HEK293 (cell line): ENCODE measurements around the gene MRPS9.
A peak's percentile ranks its signal among the peaks of the same experiment; 100 is the strongest.

Source experiments
- CTCF ChIA-PET: fragments of 350-600 bp; formaldehyde crosslinking; extraction: SDS; loops from one replicate; lab custom pipeline; 2021; ENCODE audit warnings: antibody characterized with exemption; lab: Yijun Ruan, JAX
- POLR2A ChIA-PET: fragments of 300-600 bp; formaldehyde crosslinking; extraction: SDS; loops from one replicate; lab custom pipeline; 2020; ENCODE audit warnings: antibody characterized with exemption, inconsistent platforms; lab: Yijun Ruan, JAX
- H3K27ac ChIP-seq: fragments of 200-500 bp; sonication (Bioruptor generic); 2 replicates; pipeline ENCODE4 v1.5.1; 2014; ENCODE audit warnings: low read depth, low read length, control low read depth, inconsistent platforms; ENCODE audit errors: extremely low read depth
- H3K36me3 ChIP-seq, 2 experiments: fragments of 200-500 bp in 1 of 2; sonication (Bioruptor generic) in 1 of 2; 1 replicate in 1 of 2; 2 replicates in 1 of 2; pipeline ENCODE4 v1.5.1; 2014 to 2017; ENCODE audit warnings: inconsistent platforms in 2 of 2, low read length in 2 of 2; ENCODE audit not compliant: control insufficient read depth in 2 of 2, insufficient read depth in 1 of 2
- H3K4me1 ChIP-seq: fragments of 200-500 bp; sonication (Bioruptor generic); 2 replicates; pipeline ENCODE4 v1.5.1; 2014; ENCODE audit warnings: mild to moderate bottlenecking, low read length, inconsistent platforms; ENCODE audit not compliant: control insufficient read depth, insufficient read depth
- H3K4me3 ChIP-seq: 2 replicates; pipeline ENCODE4 v1.5.1; 2011; ENCODE audit warnings: low read depth, mild to moderate bottlenecking, control low read depth, low read length, moderate library complexity
- H3K9me3 ChIP-seq: fragments of 200-500 bp; sonication (Bioruptor generic); 2 replicates; pipeline ENCODE4 v1.5.1; 2014; ENCODE audit warnings: low read depth, low read length, inconsistent platforms; ENCODE audit not compliant: control insufficient read depth, insufficient read depth
- GLIS1 ChIP-seq: fragments of 450-650 bp; formaldehyde crosslinking; IDR thresholded peaks from 2 replicates; pipeline ENCODE4 v1.5.1; 2016; ENCODE audit warnings: missing biosample characterization, missing genetic modification characterization
- KLF8 ChIP-seq: fragments of 450-650 bp; formaldehyde crosslinking; IDR thresholded peaks from 2 replicates; pipeline ENCODE4 v1.5.1; 2016; ENCODE audit warnings: missing biosample characterization, missing genetic modification characterization
- MZF1 ChIP-seq: fragments of 450-650 bp; formaldehyde crosslinking; IDR thresholded peaks from 2 replicates; pipeline ENCODE4 v1.5.1; 2017; ENCODE audit warnings: missing biosample characterization, missing genetic modification characterization, borderline replicate concordance
- PRDM2 ChIP-seq: fragments of 450-650 bp; formaldehyde crosslinking; IDR thresholded peaks from 2 replicates; pipeline ENCODE4 v1.5.1; 2016; ENCODE audit warnings: missing biosample characterization, missing genetic modification characterization, borderline replicate concordance
- SCRT2 ChIP-seq: fragments of 450-650 bp; formaldehyde crosslinking; IDR thresholded peaks from 2 replicates; pipeline ENCODE4 v1.5.1; 2016; ENCODE audit warnings: missing biosample characterization, missing genetic modification characterization
- ZBTB10 ChIP-seq: fragments of 450-650 bp; formaldehyde crosslinking; IDR thresholded peaks from 2 replicates; pipeline ENCODE4 v1.5.1; 2016; ENCODE audit warnings: missing biosample characterization, missing genetic modification characterization
- ZNF140 ChIP-seq: fragments of 450-650 bp; formaldehyde crosslinking; IDR thresholded peaks from 2 replicates; pipeline ENCODE4 v1.5.1; 2016; ENCODE audit warnings: missing biosample characterization, missing genetic modification characterization
- ZNF169 ChIP-seq: fragments of 450-650 bp; formaldehyde crosslinking; IDR thresholded peaks from 2 replicates; pipeline ENCODE4 v1.5.1; 2016; ENCODE audit warnings: missing biosample characterization, missing genetic modification characterization
- ZNF223 ChIP-seq: fragments of 450-650 bp; formaldehyde crosslinking; IDR thresholded peaks from 2 replicates; pipeline ENCODE4 v1.5.1; 2016; ENCODE audit warnings: missing biosample characterization, missing genetic modification characterization
- ZNF433 ChIP-seq: fragments of 450-650 bp; formaldehyde crosslinking; IDR thresholded peaks from 2 replicates; pipeline ENCODE4 v1.5.1; 2016; ENCODE audit warnings: missing biosample characterization, missing genetic modification characterization, low read depth
- ZNF48 ChIP-seq: fragments of 450-650 bp; formaldehyde crosslinking; IDR thresholded peaks from 2 replicates; pipeline ENCODE4 v1.5.1; 2016; ENCODE audit warnings: missing biosample characterization, missing genetic modification characterization
- ZNF530 ChIP-seq: fragments of 450-650 bp; formaldehyde crosslinking; IDR thresholded peaks from 2 replicates; pipeline ENCODE4 v1.5.1; 2016; ENCODE audit warnings: low read depth, missing biosample characterization, missing genetic modification characterization
- ZNF555 ChIP-seq: fragments of 450-650 bp; formaldehyde crosslinking; conservative IDR thresholded peaks from 2 replicates; pipeline ENCODE4 v1.5.1; 2017; ENCODE audit warnings: missing biosample characterization, mild to moderate bottlenecking, missing genetic modification characterization, inconsistent platforms
- ZNF585B ChIP-seq: fragments of 450-650 bp; formaldehyde crosslinking; IDR thresholded peaks from 2 replicates; pipeline ENCODE4 v1.5.1; 2016; ENCODE audit warnings: missing biosample characterization, missing genetic modification characterization
- ZNF596 ChIP-seq: fragments of 450-650 bp; IDR thresholded peaks from 2 replicates; pipeline ENCODE4 v1.5.0; 2018; ENCODE audit warnings: missing biosample characterization, mild to moderate bottlenecking, missing genetic modification characterization, moderate library complexity
- ZNF623 ChIP-seq: fragments of 450-650 bp; formaldehyde crosslinking; IDR thresholded peaks from 2 replicates; pipeline ENCODE4 v1.5.1; 2016; ENCODE audit warnings: missing biosample characterization, missing genetic modification characterization
- ZNF701 ChIP-seq: fragments of 450-650 bp; formaldehyde crosslinking; IDR thresholded peaks from 2 replicates; pipeline ENCODE4 v1.5.1; 2016; ENCODE audit warnings: missing biosample characterization, missing genetic modification characterization
- ZNF792 ChIP-seq: fragments of 450-650 bp; formaldehyde crosslinking; IDR thresholded peaks from 2 replicates; pipeline ENCODE4 v1.5.1; 2016; ENCODE audit warnings: missing biosample characterization, missing genetic modification characterization

The MRPS9 gene

GRCh38 chr2:105081006-105081601, 43.2 kb downstream of the MRPS9 start:
- Histone ChIP-seq H3K36me3 (no peaks in the 10 kb centered on the region), H3K9me3 (no peaks in the 10 kb centered on the region), H3K4me3 (no peak overlapping the region), H3K4me1 (peaks cover 6% of the 10 kb centered on the region), H3K27ac (no peak overlapping the region)
- no peak for TF ChIP-seq KLF8 (tag by site-specific recombination)
- no peak for TF ChIP-seq ZBTB10 (tag by site-specific recombination)
- no peak for TF ChIP-seq ZNF530 (tag by site-specific recombination)
- no peak for TF ChIP-seq ZNF433 (tag by site-specific recombination)
- peak; percentile 13; the same call in 1 of the 2 replicates for TF ChIP-seq GLIS1 (tag by site-specific recombination)
- TF ChIP-seq ZNF596 (tag by site-specific recombination), result no peak
- no peak for TF ChIP-seq ZNF792 (tag by site-specific recombination)
- TF ChIP-seq MZF1 (tag by site-specific recombination), result no peak
- no peak for TF ChIP-seq ZNF701 (tag by site-specific recombination)
- TF ChIP-seq ZNF169 (tag by site-specific recombination), result no peak
- no peak for TF ChIP-seq PRDM2 (tag by site-specific recombination)
- TF ChIP-seq SCRT2, result peak; percentile 75
- no peak for TF ChIP-seq ZNF48
- no peak for TF ChIP-seq ZNF140 (tag by site-specific recombination)
- no peak for TF ChIP-seq ZNF585B (tag by site-specific recombination)
- ChIA-PET POLR2A (no interaction called here), CTCF (interaction anchor here (0.6 to 1.5 kb wide), 4 partner anchors 12 to 34 kb away, joined by 3 to 5 read pairs (median 4); no protein-coding TSS in a partner anchor)

GRCh38 chr2:105082107-105082506, 44.2 kb downstream of the MRPS9 start:
- Histone ChIP-seq H3K27ac (no peak overlapping the region), H3K4me1 (peaks cover 6% of the 10 kb centered on the region), H3K4me3 (no peak overlapping the region), H3K9me3 (no peaks in the 10 kb centered on the region), H3K36me3 (no peaks in the 10 kb centered on the region)
- ChIA-PET POLR2A (no interaction called here), CTCF (no interaction called here)
- TF ChIP-seq ZNF223 (tag by site-specific recombination), result no peak
- no peak for TF ChIP-seq ZNF623 (tag by site-specific recombination)
- TF ChIP-seq ZNF555 (tag by site-specific recombination), result no peak
